GM11168 (cell line): ENCODE measurements around the gene ARHGEF38.
"Not testable (repeated sequence)": the region's sequence is repeated elsewhere in the genome, so short reads cannot be mapped to it uniquely, and the experiment has no call there.

Source experiments
- in situ Hi-C: fragments of 300-500 bp; cut with MboI; formaldehyde crosslinking; loops from one replicate; pipeline ENCODE4 v1.12.0; 2022; ENCODE audit warnings: low sequenced_read_pairs; ENCODE audit not compliant: unreplicated experiment

The ARHGEF38 gene

DNA sequence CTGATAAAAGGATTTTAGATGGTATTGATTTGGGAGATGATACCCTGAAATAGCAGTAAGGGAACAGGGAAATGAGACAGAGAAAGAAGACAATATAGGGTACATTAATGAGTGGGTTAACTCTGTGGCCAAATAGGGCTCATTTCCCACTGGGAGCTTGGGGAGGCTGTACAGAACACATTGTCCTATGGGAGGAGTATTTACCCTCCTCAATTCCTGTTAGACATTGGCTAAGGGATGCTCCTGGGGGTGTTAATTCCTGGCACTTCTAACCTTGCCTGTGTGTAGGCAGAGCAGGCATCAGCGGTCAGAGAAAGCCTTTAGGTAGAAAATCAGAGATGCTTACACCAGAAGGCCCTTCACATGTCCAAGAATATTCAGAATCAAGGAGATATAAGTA is 49.0 kb downstream of the ARHGEF38 start:
- in situ Hi-C loops: no loop called here

DNA sequence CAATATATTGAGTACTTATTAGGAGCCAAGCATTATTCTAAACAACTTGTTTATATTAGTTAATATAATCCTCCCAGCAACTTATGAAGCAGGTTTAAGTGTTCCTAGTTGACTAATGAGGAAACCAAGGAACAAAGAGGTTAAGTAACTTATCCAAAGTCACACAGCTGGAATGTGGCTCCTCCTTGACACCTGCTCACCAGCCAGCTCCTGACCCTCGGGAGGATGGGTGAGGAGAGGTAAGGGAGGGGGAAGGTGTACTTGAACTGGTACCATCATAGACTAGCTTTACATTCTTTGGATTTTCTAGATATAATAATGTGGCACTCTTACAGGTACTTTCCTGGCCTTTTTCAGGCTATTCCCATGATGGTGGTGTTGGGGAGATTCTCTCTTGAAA is 50.7 kb downstream of the ARHGEF38 start:
- in situ Hi-C loops: no loop called here

DNA sequence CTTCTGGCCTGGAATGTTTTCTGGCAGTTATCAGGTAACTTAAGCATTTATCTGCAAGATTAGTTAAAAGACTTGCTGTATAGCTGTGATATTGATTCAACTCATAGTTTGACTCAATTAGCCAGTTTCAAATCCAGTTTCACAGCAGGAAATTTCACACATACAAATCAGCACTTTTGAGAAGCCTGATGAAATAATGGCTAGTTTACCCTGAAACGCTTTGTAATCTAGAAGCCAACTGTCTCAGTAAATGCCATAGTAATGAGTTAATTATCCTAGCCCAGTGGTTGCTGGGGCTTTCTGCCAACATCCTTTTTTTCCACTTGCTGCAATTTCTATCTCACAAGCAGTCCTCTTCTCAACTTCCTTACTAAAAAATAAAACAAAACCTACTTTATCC is 53.1 kb downstream of the ARHGEF38 start:
- in situ Hi-C loops: no loop called here

DNA sequence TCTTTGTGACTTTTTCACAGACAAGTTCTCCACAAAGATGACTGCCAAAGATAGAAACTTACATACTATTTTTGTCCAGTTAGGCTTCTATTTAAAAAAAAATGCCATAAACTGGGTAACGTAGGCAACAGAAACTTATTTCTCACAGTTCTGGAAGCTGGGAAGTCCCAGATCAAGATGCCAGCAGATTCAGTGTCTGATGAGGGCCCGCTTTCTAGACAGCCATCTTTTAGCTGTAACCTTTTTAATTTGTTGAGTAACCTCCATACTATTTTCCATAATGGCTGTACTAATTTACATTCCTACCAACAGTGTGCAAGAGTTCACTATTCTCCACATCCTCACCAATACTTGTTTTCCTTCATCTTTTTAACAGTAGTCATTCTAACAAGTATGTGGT is 55.5 kb downstream of the ARHGEF38 start:
- in situ Hi-C loops: no loop called here

DNA sequence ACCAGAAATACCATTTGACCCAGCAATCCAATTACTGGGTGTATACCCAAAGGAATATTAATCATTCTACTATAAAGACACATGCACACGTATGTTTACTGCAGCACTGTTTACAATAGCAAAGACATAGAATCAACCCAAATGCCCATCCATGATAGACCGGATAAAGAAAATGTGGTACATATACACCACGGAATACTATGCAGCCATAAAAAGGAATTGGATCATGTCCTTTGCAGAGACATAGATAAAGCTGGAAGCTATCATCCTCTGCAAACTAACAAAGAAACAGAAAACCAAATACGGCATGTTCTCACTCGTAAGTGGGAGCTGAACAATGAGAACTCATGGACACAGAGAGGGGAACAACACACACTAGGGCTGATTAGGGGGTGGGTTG is 57.4 kb downstream of the ARHGEF38 start:
- in situ Hi-C loops: not testable (repeated sequence)

DNA sequence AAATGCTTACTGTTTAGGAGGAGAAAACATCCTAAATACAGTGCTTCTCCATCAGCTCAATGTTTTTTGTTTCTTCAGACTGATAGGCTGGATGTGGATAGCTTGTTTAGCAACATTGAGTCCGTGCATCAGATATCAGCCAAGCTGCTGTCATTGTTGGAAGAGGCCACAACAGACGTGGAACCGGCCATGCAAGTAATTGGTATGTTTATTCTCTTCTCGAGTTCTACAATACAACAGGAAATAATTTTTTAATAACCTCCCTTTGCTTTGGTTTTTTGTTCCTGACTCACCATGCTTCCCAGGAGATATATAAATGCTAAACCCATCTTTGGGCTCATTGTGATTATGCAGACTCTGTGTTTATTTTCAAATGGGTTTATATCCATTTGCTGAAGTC is 60.9 kb downstream of the ARHGEF38 start:
- in situ Hi-C loops: no loop called here

DNA sequence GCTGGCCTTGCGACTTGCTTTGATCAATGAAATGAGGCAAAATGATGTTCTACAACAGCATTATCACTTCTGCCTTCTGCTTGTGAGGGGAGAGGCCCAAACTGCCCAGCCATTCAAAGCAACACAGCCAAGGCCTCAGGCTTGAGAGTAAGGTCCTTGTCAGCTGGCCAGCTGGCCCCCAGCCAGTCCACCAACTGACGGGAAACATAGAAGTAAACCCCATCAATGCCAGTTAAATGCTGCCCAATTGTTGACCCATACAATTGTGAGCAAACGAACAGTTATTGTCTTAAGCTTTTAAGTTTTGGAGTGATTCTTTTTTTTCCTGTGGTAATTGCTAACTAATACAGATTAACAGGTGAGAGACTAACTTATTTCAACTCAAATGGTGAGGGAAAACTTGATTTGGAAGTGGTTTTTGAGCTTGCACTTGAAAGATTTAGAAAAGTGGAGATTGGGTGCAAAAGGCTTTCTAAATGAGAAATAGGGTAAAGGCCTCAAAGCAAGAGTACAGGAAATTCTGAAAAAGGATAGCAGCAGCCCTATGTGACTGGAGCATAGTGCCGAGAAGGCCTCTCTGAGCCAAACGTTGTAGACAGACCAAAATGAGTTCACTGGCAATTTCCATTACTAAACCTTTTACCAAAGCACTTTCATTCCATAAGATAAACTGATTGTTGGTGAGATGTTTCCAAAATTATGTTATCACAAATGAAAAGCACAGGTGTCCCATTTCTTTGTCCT is 66.9 kb downstream of the ARHGEF38 start:
- in situ Hi-C loops: no loop called here

DNA sequence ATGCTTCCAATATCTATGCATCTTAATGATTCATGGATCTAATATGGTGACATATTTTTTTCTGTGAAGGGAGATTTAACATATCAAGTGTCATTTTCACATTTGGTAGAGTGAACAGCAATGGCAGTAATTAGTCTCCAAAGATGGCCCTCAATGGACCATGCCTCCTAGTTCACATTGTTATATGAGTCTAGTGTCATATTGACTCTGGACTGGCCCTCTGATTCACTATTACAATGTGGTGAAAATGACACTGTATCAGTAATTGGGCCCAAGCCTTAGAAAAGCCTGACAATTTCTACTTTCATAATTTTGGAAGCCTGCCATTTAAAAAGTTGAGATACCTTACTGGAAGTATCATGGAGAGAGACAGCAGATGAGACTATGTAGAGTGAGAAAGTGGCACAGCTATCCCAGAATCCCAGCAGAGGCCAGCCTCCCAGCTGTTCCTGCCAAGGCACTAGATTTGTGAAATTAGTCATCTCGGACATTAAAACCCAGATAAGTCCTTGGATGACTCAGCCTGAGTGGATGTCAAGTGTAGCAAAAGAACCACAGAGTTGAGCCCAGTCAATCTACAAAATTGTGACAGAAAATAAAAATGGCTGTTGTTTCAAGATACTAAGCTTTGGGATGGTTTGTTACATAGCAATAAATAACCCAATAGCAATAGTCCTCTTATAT is 68.4 kb downstream of the ARHGEF38 start:
- in situ Hi-C loops: no loop called here

DNA sequence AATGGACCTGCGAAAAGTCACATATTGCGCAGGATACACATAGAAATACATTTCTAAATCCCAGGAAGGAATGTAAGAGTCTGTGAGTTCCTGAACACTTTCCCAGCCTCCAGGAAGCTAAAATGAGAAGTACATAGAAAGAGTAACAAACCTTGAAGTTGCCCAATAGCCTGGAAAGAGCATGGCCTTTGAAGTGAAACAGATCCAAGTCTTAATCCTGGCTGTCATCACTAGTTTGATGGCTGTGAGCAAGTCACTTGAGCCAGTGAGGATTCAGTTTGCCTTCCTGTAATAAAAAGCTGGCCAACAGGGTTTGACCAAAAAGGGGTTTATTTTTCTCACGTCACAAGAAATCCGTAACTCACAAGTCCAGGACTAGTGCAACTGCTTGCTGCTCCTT is 69.8 kb downstream of the ARHGEF38 start:
- in situ Hi-C loops: no loop called here

DNA sequence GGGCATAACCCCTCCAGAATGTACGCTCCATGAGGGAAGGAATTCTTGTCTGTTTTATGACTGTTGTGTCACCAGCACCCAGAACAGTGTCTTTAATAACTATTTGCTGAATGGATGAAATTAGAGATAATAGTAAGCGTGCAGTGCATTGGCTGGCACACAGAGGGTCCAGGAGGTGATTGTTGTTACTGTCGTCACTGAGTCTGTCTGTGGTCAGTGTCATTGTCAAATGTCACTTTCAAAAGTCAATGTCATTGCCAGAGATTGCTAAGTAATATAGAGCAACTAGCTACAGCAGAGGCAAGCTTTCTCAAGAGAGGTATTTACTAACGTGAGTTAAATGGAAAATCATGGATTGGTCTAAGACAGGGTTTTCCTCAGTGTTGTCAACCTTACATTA is 70.7 kb downstream of the ARHGEF38 start:
- in situ Hi-C loops: no loop called here

DNA sequence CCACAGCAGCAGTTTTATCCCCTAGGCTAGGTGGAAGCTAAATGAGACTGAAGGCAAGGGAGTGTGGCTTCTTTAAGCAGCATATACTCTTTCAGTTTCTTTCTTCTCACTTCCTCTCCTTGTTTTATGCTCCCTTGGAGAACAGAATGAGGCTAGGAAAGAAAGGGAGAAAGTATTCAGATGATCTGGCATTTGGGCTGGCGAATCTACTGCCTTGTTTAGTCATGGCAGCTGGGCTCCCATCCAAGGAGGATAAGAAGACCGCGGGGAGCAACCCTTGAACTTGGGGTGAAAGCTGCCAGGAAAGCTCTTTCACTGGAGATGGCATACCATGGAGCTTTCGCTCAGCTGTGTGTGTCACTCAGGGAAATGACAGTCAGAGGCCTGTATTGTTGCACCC is 72.1 kb downstream of the ARHGEF38 start:
- in situ Hi-C loops: no loop called here

DNA sequence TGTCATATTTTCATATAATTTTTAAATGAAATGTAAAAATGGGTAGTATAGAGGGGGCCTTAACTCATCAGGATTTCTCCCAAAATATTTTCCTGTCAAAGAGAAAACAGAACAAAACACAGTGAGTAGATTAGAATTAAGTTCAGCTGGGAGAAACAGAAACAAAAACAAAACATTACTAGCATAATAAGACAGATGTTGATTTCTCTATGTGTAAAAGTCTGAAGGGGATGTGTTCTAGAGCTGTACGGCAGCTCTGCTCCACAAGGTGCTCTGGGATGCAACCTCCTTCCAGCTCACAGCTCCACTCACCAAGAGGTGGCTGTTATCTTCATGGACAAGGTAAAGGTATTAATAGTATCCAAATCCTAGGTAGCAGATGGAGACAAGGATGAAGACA is 72.8 kb downstream of the ARHGEF38 start:
- in situ Hi-C loops: no loop called here

DNA sequence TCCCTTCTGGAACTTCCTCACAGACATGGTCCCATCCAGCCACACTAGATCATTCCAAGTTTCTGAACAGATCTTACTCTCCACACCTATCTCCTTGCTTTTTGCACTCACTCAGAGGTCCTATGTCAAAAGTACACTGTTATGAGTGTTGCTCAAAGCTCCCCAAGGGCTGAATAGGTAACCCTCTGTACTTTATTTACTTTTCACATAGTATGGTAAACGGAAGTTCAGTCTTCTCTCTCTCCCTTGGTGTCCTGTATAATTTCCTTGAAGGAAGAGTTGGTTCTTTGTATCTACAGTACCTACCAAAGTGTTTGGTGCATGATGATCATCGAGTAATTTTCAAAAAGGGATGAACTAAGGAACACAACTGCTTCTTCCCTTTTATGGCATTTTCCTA is 74.4 kb downstream of the ARHGEF38 start:
- in situ Hi-C loops: no loop called here

DNA sequence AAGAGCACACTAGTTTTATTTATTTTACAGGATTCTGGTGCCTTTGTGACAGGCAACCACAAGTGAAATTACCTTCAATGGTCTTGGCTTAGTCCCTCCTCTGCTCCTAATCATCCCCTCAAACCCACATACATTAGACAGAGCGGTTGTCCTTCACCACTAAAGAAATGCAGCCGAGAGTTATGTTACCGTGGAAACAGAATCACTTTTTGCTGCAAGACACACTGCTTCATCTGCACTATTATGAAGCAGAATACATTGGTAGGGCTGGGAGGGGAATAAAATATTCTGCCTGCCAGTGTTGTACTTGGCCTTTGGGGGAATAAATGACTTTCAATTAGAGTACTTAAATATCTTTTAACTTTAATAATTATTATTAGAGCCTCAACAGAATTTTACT is 75.2 kb downstream of the ARHGEF38 start:
- in situ Hi-C loops: no loop called here

DNA sequence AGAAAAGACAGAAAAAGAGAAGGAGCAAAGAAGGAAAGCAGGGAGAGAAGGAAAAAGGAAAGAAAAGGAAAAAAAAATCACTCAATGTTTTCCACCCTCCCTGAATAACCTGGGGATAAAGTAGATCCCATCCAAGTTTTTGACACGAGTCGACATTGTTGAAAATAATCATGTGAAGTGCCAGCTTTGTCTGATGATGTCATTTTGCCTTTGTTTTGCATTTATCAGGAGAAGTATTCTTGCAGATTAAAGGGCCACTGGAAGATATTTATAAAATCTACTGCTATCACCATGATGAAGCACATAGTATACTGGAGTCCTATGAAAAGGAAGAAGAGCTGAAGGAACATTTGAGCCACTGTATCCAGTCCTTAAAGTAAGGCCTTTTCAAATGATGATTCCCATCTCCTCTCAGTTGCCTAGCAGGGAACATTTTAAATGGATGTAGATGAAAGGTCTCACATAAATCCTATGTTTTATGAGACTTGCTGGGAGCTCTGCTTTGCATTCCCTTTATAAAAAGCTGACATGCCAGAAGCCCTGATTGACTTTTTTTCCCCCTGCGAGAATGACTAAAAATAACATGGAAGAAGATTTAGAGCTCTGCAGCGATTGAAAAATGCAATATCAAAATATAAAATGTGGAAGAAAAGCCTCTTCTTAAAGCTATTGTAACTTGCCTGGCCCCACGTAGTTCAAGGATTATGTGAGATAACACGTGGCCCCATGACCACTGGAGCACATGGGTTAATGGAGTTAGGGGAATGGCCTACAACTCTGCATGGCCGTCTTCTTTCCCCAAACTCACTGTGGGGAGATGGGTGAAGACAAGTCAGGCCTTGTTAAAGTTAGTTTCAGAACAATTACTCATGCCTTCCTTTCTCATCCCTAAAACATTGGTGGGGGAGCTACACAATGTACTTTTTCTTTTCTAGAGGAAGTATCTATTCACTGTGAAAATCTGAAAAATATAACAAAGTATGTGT is 78.5 kb downstream of the ARHGEF38 start:
- in situ Hi-C loops: no loop called here

DNA sequence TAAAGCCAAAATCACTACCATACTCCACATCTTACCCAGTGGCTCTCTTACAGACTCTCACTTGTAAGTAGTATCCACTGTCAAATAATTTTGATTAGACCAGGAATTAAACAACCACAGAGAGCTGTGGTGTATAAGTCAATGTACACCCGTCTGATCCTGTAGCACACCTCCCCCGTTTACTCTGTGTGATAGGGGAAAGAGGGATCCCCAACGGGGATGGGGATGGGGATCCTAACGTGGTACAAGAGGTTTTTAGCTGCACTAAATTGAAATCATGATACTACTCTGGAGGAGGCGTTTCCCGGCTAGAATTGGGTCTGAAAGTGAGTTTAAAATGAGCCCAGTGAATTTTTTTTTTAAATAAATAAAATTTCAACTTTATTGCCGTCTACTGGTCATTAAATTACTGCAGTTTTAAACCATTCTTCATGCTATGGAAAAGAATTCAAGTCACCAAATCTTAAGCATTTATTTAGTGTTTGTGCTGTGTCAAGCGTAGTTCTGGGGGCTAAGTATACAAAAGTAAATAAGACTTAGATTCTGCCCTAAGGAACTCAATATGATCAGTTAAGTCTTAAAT is 79.5 kb downstream of the ARHGEF38 start:
- in situ Hi-C loops: no loop called here

DNA sequence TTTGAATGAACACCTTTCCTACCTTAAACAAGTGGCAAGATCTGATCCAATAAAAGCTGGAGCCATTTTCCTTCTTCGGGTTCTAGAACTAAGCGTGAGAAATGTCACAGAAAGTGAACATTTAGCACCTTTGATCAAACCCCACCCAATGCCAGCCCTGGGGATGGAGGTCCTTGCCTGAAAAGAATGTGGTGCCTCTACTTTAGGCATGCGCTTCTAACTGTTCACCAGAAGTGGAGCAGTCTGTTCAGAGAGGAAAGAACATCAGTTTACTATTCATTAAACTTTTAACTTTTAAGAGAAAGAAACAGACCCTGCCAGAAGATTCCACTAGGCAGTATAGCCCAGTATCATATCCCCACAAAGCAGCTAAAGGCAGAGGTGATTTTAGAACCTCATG is 80.2 kb downstream of the ARHGEF38 start:
- in situ Hi-C loops: no loop called here

DNA sequence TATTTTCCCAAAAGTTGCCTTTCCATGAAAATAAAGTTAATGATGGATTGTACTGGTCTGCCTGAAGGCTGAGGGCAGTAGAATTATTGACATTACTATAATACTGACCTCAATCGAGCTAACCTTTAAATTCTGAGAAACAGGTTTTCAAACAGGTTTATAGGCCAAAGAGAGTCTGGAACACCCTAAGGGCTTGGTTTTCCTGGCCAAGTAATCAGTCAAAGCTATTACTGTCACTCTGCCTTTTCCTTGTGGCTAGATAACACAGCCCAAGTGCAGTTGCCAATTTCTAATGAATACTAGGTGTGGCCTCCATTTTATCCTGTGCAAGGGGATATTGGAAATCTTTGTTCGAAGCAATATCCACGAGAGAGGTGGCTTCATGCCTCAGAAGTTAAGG is 80.8 kb downstream of the ARHGEF38 start:
- in situ Hi-C loops: no loop called here

DNA sequence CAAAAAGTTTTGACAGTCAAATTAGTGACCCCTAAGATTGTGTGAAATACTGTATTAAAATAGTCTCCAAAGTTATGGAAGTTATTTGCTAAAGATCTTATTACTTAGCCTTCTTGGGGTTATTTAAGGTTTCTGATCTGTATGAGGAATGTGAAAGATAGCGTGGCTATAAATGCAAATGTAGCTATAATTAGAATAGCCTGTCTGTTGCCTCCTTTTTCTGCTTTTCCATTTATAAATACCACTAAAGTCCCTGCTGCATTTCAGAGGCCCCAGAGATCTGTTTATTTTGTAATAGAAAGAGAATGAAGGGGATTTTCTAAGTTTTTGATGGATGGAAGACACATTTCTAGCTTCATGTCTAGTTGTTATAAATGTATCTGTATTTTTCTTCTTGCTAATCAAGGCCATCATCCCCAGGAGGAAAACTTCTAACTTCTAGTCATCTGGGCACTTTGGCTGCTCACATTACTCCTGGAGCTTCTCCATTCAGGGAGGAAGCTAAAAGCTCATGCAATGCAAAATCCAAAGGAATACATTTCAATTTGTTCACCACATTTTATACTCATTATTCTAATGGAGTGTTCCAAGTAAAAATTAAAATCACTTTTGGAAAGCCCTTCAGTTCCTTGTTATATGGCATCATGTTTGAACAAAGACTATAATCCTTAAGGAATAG is 82.1 kb downstream of the ARHGEF38 start:
- in situ Hi-C loops: no loop called here
